ENCODE results near the gene CPEB3.

The CPEB3 gene

DNA sequence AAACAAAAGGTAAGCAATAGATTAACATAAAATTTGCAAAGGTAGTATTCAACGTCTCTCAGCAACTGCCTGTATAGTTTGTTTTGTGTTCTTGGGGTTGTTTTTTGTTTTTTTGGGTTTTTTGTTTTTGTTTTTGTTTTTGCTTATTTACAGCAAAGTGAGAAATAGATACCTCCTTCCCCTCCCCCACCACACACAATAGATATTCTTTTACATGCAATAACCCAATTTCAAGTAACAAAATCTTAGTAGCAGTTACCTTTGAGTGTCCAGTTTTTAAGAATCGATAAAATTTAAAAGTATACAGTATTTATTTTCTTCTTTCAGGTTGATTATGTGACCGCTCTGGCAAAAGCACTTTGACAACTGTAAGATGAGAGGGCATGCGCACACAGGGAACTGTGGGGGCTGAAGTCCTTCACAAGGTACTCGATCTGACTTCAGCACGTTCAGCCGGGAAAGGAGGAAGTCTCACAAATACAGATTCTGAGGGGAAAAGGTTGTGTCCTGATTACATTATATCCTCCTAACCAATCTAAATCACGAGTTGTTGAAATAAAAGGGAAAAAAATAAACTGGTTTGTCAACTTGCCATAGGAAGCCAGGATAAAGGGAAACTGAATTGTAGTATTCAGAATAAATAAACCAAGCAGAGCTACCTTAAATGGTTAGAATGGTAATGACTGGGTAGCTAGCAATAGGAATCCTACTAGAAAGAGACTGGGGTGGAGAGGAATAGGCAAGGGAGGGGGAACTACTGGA, 47.8 kb downstream of the CPEB3 start:
- Mint-ChIP-seq H3K9me3 (no peaks in the 10 kb centered on the region), H3K4me3 (peak overlapping the region; percentile 63), H3K27ac (no peak overlapping the region), H3K36me3 (no peaks in the 10 kb centered on the region), H3K4me1 (peaks cover 20% of the 10 kb centered on the region), H3K27me3 (no peaks in the 10 kb centered on the region)
- peak in 1 of 2 donors; percentile 34 for DNase-seq (ENCODE audit: low spot score in 2 of 2)
- ATAC-seq (ENCODE audit: low read depth), result peak; percentile 57

DNA sequence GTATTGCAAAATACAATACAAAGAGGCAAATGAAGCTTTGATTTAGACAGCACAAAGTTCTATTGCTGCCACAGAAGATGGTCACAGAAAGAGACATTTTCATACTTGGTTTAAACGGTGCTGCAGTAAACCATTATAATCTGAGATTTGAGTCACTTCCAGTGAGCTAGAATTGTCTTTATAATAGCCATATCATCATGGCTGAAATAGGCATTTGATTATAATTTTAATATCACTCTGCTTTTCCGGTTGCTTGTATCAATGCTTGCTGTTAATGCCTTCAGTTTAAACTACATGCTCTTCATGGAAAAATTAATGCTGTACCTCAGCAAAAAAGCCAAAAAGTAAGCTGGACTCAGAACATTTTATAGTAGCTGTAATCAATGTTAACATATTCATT, 48.5 kb downstream of the CPEB3 start:
- Mint-ChIP-seq H3K27ac (no peak overlapping the region), H3K4me1 (peaks cover 24% of the 10 kb centered on the region), H3K4me3 (no peak overlapping the region)

DNA sequence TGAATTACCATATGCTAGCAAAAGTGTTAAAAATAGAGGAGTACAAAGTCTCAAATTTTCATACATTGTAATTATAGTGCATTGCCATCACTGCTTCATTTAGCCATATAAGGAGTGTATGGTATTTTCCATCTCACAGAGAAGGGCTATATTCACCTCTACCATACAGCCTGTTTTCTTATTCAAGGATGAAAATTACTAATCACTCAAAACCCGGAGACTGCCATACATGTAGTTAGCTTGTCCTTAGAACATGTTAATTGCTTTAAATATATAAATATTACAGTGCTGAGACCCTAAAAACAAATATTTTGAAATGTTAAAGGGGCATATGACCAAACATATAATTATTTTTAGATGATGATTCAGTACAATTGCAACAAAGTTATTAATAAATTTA, 49.4 kb downstream of the CPEB3 start:
- H3K4me1 Mint-ChIP-seq, result peaks cover 28% of the 10 kb centered on the region
- H3K4me3 Mint-ChIP-seq, result peak overlapping the region; percentile 91
- H3K27ac Mint-ChIP-seq, result peak overlapping the region; percentile 91

More for the DNA sequence above, 48.5 kb downstream of the CPEB3 start:
- ATAC-seq (ENCODE audit: low read depth) (no peak), DNase-seq (ENCODE audit: low spot score in 2 of 2) (no peak)
- Mint-ChIP-seq H3K27me3 (no peaks in the 10 kb centered on the region), H3K9me3 (no peaks in the 10 kb centered on the region), H3K36me3 (no peaks in the 10 kb centered on the region)

DNA sequence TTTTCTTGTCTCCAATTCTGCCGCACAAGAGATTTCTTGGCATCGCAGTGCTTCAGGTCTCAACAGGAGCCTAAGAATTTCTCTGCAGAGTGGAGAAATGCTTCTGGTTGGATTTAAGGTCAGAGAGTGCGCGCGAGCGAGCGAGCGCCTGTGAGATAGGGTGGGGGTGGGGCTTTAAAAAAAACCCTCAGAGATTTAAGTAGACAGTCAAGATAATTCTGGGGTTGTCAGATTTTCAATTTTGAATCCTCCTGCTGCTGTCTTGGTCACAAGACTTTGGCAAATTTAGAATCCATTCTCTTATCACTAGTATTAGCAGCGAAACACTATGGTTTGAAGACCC, 49.7 kb downstream of the CPEB3 start:
- no peak for DNase-seq (ENCODE audit: low spot score in 2 of 2)

More for the DNA sequence above, 49.4 kb downstream of the CPEB3 start:
- Mint-ChIP-seq H3K9me3 (no peaks in the 10 kb centered on the region), H3K36me3 (no peaks in the 10 kb centered on the region), H3K27me3 (no peaks in the 10 kb centered on the region)
- ATAC-seq (ENCODE audit: low read depth) (no peak), DNase-seq (ENCODE audit: low spot score in 2 of 2) (no peak)

DNA sequence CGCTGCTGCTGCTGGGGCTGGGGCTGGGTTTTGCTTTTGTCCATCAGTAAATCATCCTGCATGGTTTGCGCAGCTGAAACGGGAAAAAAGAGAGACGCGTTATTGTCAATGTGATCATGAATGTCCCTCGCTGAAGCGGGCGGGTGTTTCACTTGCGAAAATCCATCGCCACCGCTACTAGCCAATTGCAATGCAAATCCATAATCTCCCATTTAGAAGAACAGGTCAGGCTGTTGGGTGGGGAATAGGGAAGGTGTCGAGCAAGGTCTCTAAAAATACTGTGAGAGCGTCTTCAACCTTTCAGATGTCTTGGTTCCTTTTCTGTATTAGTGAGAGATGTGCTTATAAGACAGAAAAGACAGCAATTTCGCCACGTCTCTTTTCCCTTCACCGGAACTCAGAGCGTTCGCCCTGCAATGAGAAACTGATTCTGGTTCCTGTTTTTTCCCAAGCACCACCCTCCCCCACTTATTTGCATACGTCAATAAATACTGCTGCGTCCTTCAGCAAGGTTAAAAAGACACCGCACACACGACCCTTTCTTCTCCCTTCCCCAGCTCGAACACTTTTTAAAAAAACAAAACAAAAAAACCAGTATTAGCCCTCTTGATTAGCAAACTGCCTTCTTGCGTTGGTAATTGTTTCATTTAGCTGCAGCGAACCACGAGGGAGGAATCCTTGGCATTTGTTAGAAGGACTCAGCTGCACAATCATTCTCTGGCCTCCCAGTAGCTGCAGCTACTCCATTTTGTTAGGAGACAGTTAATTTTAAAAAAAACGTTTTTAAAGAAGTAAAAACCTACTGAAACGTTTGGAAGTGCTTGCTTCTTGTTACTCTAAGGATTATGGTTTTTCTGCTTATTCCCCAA, 50.4 kb downstream of the CPEB3 start:
- Mint-ChIP-seq H3K27me3 (no peaks in the 10 kb centered on the region), H3K36me3 (no peaks in the 10 kb centered on the region), H3K4me1 (peaks cover 31% of the 10 kb centered on the region), H3K9me3 (no peaks in the 10 kb centered on the region), H3K4me3 (peak overlapping the region; percentile 91), H3K27ac (peak overlapping the region; percentile 91)
- DNase-seq (ENCODE audit: low spot score in 2 of 2) (peak; percentile 37 to 55), ATAC-seq (ENCODE audit: low read depth) (peak; percentile 72)

More for the DNA sequence above, 49.7 kb downstream of the CPEB3 start:
- no peak for ATAC-seq (ENCODE audit: low read depth)
- Mint-ChIP-seq H3K27ac (peak overlapping the region; percentile 91), H3K27me3 (no peaks in the 10 kb centered on the region), H3K36me3 (no peaks in the 10 kb centered on the region), H3K4me1 (peaks cover 29% of the 10 kb centered on the region), H3K9me3 (no peaks in the 10 kb centered on the region), H3K4me3 (peak overlapping the region; percentile 91)

DNA sequence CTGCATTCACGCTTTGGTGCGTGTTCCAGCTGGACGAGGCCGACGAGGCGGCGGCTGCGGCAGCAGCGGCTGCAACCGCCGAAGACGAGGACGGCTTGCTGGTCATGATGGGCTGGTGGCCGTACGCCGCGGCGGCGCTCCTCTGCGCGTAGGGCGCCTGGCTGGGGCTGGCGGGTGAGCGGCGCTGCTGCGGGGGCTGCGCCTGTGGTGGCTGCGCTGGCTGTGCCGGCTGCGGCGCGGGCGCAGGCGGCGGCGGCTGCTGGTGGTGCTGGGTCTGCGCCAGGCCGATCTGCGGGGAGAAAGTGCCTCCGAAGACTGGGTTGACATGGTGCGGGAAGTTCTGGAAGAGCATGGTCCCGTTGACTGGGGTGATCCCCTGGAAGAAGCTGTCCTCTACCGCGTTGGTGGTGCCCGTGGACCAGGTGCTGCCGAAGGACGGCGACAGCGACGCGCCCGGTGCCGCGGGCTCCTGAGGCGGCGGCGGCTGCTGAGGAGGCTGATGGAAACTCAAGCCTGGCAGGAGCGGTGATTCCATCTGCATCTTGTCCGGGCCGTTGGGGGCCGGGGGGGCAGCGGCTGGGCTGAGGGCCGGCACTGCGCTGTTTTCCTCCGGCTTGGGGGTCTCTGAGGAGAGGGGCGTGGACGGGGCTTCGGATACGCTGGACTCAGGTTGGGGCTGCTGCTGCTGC, 51.1 kb downstream of the CPEB3 start:
- DNase-seq (ENCODE audit: low spot score in 2 of 2), result peak; percentile 37 to 66
- H3K27ac Mint-ChIP-seq, result peak overlapping the region; percentile 91

DNA sequence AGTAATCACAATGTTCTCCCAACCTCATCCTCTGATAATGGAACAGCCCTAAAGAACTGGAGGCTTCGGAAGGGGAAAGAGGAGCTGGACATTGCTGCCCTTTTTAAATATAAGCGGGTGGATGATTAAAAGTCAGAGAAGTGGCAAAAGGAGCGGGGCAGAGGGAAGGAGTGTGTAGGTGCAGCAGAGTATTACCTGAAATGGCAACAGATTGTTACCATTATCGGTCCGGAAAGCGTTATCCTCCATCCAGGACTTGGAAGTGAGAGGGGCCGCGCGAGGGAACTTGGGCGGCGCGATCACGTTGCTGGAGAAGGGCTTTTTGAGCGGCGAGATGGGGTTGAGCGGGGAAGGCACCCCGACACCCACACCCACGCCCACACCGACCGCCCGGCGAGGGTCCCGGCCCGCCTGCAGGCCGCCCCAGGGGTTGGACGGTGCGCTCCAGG, 51.7 kb downstream of the CPEB3 start:
- H3K9me3 Mint-ChIP-seq, result no peaks in the 10 kb centered on the region
- no peak for ATAC-seq (ENCODE audit: low read depth)
- H3K4me1 Mint-ChIP-seq, result peaks cover 31% of the 10 kb centered on the region
- H3K36me3 Mint-ChIP-seq, result peaks cover 3% of the 10 kb centered on the region
- H3K4me3 Mint-ChIP-seq, result peak overlapping the region; percentile 90
- DNase-seq (ENCODE audit: low spot score in 2 of 2), result no peak
- peak overlapping the region; percentile 56 for H3K27ac Mint-ChIP-seq
- no peaks in the 10 kb centered on the region for H3K27me3 Mint-ChIP-seq

More for the DNA sequence above, 51.1 kb downstream of the CPEB3 start:
- H3K27me3 Mint-ChIP-seq, result no peaks in the 10 kb centered on the region
- ATAC-seq (ENCODE audit: low read depth), result peak; percentile 65
- no peaks in the 10 kb centered on the region for H3K9me3 Mint-ChIP-seq
- H3K36me3 Mint-ChIP-seq, result peaks cover 2% of the 10 kb centered on the region
- peaks cover 31% of the 10 kb centered on the region for H3K4me1 Mint-ChIP-seq
- peak overlapping the region; percentile 91 for H3K4me3 Mint-ChIP-seq

DNA sequence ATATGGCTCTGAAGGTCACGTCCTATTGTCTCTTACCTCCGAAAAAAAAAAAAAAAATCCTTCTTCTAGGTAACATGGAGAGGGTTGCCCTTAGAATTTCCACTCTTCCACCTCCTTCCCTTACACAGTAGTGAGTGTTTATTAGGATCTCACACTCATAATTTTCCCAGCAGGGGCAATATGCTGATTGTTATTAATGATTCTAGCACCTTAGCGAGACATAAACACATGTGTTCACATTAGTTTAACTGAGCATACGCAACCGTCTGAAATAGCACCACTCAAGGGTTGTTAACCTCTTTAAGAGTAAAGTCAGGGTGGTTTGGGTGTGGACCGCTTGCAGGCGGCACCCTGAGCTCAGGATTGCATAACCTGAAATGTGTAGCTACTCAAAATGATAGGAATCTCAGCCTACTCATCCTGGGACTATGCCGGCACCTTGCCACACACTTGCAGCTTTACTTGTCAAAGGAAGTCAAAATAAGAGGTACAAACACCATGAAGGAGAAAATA, 52.2 kb downstream of the CPEB3 start:
- peak overlapping the region; percentile 90 for H3K4me3 Mint-ChIP-seq
- ATAC-seq (ENCODE audit: low read depth) (no peak), DNase-seq (ENCODE audit: low spot score in 2 of 2) (no peak)
- peaks cover 3% of the 10 kb centered on the region for H3K36me3 Mint-ChIP-seq
- H3K9me3 Mint-ChIP-seq, result no peaks in the 10 kb centered on the region
- H3K27me3 Mint-ChIP-seq, result no peaks in the 10 kb centered on the region
- peak overlapping the region; percentile 56 for H3K27ac Mint-ChIP-seq
- peaks cover 31% of the 10 kb centered on the region for H3K4me1 Mint-ChIP-seq

DNA sequence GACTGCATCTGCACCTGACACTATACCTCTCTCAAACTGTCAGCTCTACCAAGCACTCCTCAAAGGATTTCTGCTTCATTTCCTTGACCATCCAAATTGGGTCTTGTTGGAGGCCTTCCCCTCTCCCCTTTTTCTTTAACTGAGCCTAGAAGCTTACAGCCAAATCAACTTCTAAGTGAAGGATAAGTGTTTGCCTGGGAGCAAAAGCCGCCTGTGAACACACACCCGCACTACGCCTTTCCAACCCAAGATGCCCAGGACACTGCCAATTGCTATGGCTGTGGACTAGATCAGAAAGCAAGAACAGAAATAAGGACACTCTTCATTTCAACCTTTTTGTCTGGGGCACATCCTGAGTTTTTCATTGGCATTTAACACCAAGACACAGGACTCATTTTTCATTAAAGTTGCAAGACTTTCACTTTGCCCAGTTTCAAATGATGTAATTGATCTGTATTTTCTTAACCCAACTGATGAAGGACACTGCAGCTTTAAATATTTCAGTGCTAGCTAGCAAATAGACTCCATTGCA, 52.8 kb downstream of the CPEB3 start:
- Mint-ChIP-seq H3K36me3 (peaks cover 3% of the 10 kb centered on the region), H3K4me1 (peaks cover 27% of the 10 kb centered on the region), H3K4me3 (peak overlapping the region; percentile 90), H3K27ac (no peak overlapping the region), H3K27me3 (no peaks in the 10 kb centered on the region), H3K9me3 (no peaks in the 10 kb centered on the region)
- ATAC-seq (ENCODE audit: low read depth), result no peak
- DNase-seq (ENCODE audit: low spot score in 2 of 2), result no peak

DNA sequence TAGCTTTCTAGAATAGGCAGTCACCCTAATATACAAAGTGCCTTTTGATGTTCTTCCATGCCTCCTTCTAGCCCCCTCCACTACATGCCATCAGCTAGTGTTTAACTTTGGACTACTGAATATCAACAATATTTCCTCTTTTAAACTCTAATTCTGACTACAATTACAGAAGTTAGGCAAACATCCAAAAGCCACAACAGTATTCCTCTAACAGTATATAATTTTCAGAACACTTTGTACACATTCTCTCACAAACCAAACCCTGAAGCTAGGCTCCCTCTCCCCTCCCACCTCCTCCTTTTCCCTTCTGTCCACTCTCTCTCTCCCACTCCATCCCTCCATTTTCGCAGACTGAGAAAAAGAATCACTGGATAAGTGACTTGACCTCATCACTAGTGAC, 59.7 kb downstream of the CPEB3 start:
- H3K9me3 Mint-ChIP-seq, result no peaks in the 10 kb centered on the region

DNA sequence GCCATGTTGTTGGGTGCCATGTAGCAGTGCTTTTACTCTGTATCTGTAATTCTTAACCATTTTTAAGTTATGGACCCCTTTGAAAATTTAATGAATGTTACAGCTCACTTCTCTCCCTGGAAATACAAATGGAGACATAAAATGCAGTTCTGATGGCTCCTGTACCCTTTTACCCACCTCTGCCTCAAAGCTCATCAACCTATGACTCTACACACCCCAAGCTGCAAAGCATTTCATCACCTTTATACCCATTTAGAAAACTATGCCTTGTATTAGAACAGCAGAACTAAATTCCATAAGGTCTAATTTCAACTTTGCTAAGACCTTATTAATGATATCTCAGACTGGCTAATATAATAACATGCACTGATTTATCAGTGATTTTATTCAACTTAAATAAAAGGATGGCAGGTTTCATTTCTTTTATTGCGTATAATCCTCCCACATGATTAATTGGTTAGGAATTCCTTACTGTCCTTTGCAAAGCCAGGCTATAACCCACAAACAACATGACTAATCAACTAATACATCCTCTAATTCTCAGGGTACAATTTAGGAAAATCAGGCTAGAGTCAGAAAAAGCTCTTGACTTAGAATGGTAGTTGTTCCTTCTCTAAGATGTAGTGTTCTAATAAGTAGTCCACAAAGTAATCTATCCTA, 68.1 kb downstream of the CPEB3 start:
- Mint-ChIP-seq H3K27ac (peak overlapping the region; percentile 16), H3K4me1 (peaks cover 10% of the 10 kb centered on the region), H3K4me3 (no peak overlapping the region), H3K27me3 (no peaks in the 10 kb centered on the region), H3K36me3 (peaks cover 17% of the 10 kb centered on the region), H3K9me3 (no peaks in the 10 kb centered on the region)
- no peak for DNase-seq (ENCODE audit: low spot score in 2 of 2)
- ATAC-seq (ENCODE audit: low read depth), result no peak

More for the DNA sequence above, 59.7 kb downstream of the CPEB3 start:
- peaks cover 11% of the 10 kb centered on the region for H3K36me3 Mint-ChIP-seq
- DNase-seq (ENCODE audit: low spot score in 2 of 2) (no peak), ATAC-seq (ENCODE audit: low read depth) (no peak)
- H3K27ac Mint-ChIP-seq, result no peak overlapping the region
- peaks cover 10% of the 10 kb centered on the region for H3K4me1 Mint-ChIP-seq
- H3K27me3 Mint-ChIP-seq, result no peaks in the 10 kb centered on the region
- no peak overlapping the region for H3K4me3 Mint-ChIP-seq

DNA sequence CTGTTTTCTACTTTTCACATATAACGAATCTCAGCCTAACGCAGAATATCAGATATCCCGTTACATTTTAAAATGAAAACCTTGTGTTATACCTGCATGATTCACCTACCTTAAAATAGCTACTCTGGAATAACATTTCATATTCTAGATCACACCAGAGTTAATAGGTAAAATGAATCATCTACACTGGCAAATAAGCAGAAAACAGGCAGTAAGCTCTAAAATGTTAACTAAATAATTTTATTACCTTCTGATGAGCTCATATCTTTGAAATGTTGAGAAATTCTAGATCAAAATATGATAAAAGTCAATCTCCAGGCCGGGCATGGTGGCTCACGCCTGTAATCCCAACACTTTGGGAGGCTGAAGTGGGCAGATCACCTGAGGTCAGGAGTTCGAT, 71.3 kb downstream of the CPEB3 start:
- peaks cover 13% of the 10 kb centered on the region for H3K36me3 Mint-ChIP-seq
- H3K27me3 Mint-ChIP-seq, result no peaks in the 10 kb centered on the region
- H3K9me3 Mint-ChIP-seq, result no peaks in the 10 kb centered on the region
- ATAC-seq (ENCODE audit: low read depth), result no peak
- no peak overlapping the region for H3K27ac Mint-ChIP-seq
- peaks cover 10% of the 10 kb centered on the region for H3K4me1 Mint-ChIP-seq
- no peak overlapping the region for H3K4me3 Mint-ChIP-seq
- no peak for DNase-seq (ENCODE audit: low spot score in 2 of 2)

DNA sequence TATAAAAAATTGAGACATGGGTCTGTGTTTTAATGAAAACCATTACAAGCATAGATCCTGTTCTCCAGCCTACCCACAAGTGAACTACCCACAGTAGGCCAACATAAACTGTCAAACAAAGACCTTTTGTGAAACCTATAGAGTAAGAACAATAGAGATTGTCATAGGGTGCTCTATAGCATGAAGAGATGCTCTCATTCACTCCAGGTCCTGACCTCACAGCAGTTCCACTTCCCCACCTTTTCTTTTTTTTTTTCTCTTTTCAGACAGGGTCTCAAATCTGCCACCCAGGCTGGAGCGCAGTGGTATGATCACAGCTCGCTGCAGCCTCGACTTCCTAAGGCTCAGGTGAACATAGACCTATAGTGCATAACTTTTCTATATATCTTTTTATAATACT, 72.3 kb downstream of the CPEB3 start:
- Mint-ChIP-seq H3K36me3 (peaks cover 9% of the 10 kb centered on the region), H3K27ac (no peak overlapping the region), H3K27me3 (no peaks in the 10 kb centered on the region), H3K9me3 (no peaks in the 10 kb centered on the region), H3K4me1 (peaks cover 11% of the 10 kb centered on the region), H3K4me3 (no peak overlapping the region)
- DNase-seq (ENCODE audit: low spot score in 2 of 2) (no peak), ATAC-seq (ENCODE audit: low read depth) (no peak)
